22Rv1 (cell line): ENCODE data around the gene ANO7.

ENCODE experiments used
- ZFX ChIP-seq: fragments of 450-650 bp; IDR thresholded peaks from 2 replicates; pipeline ENCODE4 v1.6.1; 2017; ENCODE audit warnings: antibody characterized with exemption, borderline replicate concordance
- TF ChIP-seq, protein P1 (sequence below): fragments of 450-650 bp; IDR thresholded peaks from 2 replicates; pipeline ENCODE4 v1.5.1; 2017; ENCODE audit warnings: mild to moderate bottlenecking

DNA sequence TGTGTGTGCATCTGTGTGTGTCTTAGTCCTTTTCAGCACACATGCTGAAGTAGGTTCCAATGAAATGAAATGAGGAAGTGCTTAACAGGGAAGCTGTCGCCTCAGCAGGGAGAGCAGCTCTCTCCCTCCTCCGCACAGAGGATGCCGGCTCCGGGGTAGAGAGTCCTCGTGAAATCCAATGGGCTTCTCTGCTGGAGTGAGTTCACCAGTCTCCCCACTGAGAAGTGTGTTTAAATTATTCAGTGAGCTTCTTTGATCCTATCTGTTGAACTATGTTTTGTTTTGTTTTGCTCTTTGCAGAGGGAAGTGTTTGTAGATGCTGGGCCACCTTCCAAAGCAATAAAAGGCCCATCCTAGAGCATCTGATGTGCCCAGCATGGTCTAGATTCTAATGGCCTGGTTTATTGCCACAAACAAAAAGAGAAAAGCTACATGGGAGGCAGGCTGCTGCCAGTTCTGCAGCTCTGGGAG is 31.5 kb upstream of the ANO7 start:
- TF ChIP-seq, protein P1, sequence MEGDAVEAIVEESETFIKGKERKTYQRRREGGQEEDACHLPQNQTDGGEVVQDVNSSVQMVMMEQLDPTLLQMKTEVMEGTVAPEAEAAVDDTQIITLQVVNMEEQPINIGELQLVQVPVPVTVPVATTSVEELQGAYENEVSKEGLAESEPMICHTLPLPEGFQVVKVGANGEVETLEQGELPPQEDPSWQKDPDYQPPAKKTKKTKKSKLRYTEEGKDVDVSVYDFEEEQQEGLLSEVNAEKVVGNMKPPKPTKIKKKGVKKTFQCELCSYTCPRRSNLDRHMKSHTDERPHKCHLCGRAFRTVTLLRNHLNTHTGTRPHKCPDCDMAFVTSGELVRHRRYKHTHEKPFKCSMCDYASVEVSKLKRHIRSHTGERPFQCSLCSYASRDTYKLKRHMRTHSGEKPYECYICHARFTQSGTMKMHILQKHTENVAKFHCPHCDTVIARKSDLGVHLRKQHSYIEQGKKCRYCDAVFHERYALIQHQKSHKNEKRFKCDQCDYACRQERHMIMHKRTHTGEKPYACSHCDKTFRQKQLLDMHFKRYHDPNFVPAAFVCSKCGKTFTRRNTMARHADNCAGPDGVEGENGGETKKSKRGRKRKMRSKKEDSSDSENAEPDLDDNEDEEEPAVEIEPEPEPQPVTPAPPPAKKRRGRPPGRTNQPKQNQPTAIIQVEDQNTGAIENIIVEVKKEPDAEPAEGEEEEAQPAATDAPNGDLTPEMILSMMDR, result no peak
- no peak for TF ChIP-seq ZFX
